GM18951 (cell line): Measurements from ENCODE around the gene SEPSECS.
"Not testable (repeated sequence)": the region's sequence is repeated elsewhere in the genome, so short reads cannot be mapped to it uniquely, and the experiment has no call there.

Experiments
- POLR2A ChIP-seq: IDR thresholded peaks from 4 replicates; pipeline ENCODE4 v1.6.1; 2011; ENCODE audit warnings: mild to moderate bottlenecking; ENCODE audit not compliant: insufficient read length, insufficient read depth; ENCODE audit errors: extremely low read depth
- in situ Hi-C: fragments of 300-500 bp; cut with MboI; formaldehyde crosslinking; loops from one replicate; pipeline ENCODE4 v1.12.0; 2022; ENCODE audit warnings: low sequenced_read_pairs, mixed read lengths, inconsistent platforms; ENCODE audit not compliant: unreplicated experiment

Gene SEPSECS

DNA sequence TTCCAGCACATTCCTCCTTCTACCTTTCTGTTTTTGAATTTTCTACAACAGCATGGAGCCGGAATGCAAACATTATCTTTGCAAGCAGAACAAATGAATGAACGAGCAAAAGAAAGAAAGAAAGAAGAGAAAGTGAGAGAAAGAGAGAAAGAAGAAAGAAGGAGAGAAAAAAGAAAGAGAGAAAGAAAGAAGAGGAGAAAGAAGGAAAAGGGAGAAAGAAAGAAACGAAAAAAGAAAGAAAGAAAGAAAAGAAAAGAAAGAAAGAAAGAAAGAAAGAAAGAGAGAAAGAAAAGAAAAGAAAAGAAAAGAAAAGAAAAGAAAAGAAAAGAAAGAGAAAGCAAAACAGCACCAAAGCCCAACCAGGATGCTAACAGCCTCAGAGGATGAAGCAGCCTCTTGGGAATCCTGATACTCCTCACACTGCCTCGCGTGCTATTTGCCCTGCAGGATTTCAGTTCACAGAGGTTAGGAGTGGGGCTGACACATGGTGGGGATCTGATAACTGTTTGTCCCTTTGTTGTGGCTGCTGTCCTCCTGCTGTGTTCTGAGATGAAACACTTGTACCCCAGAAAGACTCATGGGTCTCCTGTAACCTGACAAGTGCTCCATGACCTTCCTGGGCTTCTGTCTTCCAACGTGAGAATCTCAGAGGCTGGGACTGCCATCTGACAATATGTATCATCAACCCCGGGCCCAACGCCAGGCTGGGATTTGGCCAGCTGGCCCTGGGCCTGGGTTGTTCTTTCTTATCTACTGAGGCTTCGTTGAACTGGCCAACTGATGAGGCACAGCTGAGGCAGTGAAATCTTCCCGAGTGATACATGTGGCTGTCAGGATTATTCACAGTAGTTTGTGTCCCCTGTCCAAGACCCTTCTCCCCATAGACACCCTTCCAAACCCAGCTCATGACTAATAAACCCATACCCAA, 61.0 kb downstream of the SEPSECS start:
- in situ Hi-C loops: no loop called here
- no peak for TF ChIP-seq POLR2A

DNA sequence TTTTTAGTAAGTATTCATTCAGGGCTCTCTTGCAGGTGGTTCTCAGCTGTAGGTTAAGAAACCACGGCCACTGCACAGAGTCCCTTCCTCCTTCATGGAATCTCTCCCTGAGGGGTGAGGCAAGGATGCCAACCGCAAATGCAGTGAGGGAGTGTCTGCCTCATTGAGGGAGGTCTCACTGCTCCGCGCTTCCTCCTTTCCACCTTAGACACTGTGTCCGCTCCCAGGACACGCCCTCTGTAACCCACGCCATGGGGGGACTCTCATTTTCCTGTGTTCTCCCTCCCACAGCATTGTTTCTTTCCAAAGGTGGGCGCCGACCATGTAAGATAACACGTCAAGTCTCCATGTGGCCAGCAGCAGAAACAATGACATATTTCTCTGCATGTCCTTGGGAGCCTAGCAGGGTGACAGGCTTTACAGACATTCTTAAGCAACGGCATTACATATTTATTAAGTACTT, 63.2 kb downstream of the SEPSECS start:
- no peak for TF ChIP-seq POLR2A
- in situ Hi-C loops: no loop called here

DNA sequence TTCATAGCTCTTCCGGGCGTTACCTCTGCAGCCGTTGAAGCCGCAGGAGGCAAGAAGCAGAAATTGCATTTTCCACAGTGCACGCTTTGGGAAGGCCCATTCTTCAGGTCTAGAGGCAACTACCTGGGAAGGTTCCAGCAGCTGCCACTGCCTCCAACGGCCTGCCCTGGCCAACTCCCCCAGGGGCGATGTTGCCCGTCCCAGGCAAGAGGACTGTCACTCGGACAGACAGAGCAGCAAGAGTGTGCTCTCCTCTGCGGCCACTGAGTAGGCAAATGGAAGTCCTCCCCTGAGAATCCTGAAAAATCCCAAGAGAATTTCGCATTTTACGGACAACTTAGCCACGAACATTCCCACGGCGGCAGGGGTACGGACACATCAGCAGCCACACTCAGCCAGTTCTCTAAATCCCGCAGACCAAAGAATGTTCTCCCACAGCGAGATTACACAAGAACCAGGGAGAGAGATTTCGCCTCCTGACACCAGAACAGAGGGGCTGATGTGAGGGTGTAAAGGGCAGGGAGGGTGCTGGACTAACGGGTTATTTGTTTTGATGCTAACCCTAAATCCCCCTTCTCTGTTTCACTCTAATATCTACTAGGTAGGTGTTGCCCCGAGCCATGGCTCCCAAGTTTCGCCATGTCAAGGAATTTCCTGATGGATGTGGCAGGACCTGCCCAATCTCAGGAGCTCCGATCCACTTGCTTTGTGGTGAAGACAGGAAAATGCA, 63.8 kb downstream of the SEPSECS start:
- in situ Hi-C loops: no loop called here
- no peak for TF ChIP-seq POLR2A

DNA sequence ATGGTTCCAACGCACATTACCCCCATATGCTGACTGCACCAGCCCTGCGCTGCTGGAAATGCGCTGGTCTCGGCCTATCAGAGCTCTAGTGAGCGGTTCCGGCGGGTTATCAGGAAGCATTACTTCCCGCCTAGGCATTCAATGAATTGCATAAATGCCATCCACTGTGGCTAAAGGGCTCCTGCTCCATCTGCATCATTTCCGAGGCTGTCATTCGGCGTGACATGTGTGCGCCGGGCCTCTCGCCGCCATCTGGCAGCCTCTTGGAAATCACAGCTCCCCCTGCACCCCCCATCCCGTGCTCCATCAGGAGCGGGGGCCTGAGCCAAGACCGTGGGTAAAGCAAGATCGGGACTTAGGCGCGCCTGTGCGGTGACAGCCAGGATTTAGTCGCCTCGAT, 64.4 kb downstream of the SEPSECS start:
- TF ChIP-seq POLR2A: no peak
- in situ Hi-C loops: no loop called here

DNA sequence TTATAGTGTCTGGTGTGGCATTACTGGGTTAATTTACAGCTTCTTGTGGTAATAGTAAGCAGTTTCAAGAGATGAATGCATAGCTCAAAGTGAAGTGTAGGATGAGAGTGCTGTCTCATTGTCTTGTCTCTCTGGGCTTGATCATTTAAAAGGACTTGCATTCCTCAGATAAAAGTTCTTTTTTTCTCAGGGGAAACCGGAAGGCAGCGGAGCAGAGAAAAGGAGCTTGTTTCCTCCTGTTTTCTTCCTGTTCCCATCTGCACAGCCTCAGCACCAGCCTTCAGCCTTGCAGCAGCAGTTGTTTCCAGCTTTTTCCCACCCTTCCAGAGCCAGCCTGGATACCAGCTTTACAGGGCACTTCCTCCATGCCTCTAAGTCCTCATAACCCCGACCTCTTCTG, 68.1 kb downstream of the SEPSECS start:
- no peak for TF ChIP-seq POLR2A
- in situ Hi-C loops: no loop called here

DNA sequence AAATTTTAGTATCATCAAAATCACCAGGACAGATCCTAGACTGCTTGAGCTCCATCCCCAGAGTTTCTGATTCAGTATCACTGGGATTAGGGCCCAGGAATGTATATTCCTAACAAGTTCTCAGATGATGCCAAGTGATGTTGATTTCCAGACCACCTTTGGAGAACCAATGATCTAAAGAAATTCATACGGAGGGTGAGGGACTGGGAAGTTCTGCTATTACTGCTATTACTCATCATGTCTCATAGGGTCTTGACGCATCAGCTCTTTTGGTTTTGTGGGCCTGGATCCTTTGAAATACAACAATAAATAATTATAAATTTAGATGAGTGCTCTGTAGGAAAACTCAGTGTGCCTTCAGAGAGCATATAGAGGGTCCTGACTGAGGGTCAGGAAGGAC, 69.7 kb downstream of the SEPSECS start:
- no peak for TF ChIP-seq POLR2A
- in situ Hi-C loops: no loop called here

- TF ChIP-seq POLR2A: no peak
- in situ Hi-C loops: no loop called here
Measured at GRCh38 chr4:25089051-25089763, 71.0 kb downstream of the SEPSECS start.

DNA sequence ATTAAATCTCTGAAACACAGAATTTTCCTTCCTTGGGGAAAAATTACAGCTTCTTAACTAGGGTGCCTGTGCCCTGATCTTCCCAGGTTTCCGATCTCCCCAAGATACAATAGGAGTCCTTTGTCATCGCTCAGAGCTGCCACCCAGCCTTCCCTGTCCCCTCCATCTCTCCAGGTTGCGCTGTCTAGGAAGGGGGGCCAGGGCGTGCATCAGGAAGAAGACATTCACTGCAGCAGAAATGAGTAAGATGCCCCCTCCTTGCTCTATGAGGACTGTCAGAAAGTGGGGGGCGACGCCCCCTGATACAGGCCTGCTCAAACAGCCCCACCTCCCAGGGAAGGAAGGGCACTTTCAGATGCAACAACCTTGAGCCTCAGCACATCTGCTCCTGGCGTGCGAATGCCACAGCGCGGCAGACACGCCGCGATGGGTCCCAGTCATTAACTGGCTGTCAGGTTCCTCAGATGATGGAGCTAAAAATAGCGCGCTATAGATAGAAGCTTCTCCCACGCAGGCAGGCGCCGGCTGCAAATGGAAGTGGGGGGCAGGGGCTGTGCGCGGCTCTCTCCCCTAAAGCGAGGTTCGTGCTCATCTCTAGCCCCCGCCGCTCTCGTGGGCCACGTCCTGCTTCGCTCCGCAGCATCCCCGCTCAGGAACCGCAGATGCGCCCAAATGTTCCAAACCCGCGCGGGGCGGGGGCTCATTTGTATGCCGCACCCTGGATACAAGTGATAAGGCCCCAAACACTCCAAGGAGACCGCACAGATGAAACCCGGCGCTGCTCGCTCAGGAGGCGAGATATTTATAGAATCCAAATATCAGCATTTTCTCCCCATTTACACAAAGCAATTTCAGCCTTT, 71.9 kb downstream of the SEPSECS start:
- in situ Hi-C loops: no loop called here
- no peak for TF ChIP-seq POLR2A

DNA sequence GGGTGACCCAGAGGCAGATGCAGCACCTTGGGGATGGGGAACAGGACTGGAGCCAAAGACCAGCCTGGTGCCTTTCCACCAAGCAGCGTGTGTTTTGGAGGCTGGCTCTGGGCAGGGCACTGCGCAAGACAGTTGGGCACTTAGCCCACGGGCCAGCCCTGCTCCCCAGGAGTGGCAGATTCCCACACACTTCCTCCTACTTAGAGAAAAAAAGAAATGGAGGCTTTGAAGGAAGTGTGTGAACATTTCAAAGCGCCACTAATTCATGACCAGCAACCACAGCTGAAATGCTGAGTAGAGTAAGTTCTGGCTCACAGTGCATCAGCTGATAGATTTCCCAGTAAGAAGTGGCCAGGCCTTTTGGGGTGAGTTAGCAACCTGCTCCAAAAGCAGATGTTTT, 74.6 kb downstream of the SEPSECS start:
- TF ChIP-seq POLR2A: no peak

DNA sequence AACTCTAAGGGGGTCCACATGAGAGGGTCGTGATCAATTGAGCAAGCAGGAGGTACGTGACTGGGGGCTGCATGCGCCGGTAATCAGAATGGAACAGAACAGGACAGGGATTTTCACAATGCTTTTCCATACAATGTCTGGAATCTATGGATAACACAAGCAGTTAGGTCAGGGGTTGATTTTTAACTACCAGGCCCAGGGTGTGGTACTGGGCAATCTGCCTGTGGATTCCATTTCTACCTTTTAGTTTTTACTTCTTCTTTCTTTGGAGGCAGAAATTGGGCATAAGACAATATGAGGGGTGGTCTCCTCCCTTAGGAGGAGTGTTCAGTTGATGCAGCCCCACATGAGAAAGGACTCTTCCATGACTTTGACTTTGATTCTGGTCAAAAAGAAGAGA, 76.8 kb downstream of the SEPSECS start:
- in situ Hi-C loops: not testable (repeated sequence)

More for the DNA sequence above, 74.6 kb downstream of the SEPSECS start:
- in situ Hi-C loops: no loop called here

DNA sequence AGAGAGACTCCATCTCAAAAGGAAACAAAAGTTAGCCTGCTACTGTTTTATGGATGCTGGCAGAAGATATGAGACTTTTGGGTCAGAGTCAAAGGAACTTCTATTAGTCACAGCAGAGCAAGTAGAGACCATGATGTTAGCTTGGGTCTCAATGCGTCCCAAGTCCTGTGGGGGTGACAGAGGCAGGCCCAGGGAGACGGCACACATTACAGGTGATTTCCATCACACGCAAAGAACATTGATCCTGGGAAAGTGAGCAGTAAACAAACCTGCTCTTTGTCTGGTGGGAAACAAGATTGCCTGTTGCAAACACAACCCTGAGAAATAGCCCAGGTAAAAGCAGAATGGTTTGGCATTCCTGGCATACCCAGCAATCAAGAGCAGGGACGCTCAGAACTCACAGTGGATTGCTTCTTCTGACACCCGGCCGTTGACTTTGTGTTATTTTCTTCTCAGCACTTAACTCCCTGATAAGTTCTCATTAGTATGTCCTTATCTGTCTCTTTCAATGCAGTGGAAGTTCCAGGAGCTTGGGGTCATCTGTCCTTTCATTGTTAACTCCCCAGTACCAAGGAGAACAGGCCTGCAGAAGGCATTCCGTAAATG, 78.3 kb downstream of the SEPSECS start:
- in situ Hi-C loops: no loop called here
- no peak for TF ChIP-seq POLR2A

- no peak for TF ChIP-seq POLR2A
- in situ Hi-C loops: no loop called here
Measured at GRCh38 chr4:25080571-25080970, 79.7 kb downstream of the SEPSECS start.
